GM18870 (cell line): ENCODE data around the gene TAOK2.
"Not testable (repeated sequence)": the region's sequence is repeated elsewhere in the genome, so short reads cannot be mapped to it uniquely, and the experiment has no call there.

Source experiments
- ATAC-seq: cut with Tn5 transposase; IDR thresholded peaks from one replicate; pipeline ENCODE4 v1.9.1; 2021; ENCODE audit warnings: moderate library complexity; ENCODE audit not compliant: unreplicated experiment

The TAOK2 gene

DNA sequence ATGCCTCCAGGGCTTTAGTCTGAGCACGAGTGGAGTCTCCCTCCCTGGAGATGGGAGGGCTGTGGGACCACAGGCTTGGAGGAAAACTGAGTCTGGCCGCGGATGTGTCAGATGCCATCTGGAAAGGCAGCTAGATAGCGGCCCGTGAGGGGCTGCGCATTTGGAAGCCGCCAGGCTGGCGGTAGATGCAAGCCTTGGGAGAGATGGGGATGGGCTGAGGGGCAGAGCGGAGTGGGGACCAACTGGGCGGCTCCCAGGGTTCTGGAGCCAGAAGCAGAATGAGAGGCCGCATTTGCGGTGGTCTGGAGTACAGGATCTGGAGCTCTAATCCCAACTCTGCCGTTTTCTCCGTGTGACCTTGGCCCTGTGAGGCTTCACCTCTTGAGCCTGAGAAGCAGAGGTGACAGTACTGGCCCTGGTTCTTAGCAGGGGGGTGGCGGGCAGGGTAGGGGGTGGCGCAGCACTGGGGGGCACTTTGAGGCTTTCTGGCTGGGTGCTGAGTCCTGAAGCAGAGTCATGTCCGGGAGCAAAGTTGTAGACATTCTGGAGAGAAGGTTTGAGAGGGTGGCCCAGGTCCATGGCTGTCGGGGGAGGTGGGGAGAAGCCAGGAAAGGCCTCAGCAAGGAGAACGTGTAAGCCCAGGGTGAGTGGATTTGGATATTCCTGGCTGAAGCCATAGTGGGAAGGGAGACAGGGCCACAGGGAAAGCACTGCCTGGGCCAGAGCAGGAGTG is 29.1 kb downstream of the TAOK2 start:
- no peak for ATAC-seq

DNA sequence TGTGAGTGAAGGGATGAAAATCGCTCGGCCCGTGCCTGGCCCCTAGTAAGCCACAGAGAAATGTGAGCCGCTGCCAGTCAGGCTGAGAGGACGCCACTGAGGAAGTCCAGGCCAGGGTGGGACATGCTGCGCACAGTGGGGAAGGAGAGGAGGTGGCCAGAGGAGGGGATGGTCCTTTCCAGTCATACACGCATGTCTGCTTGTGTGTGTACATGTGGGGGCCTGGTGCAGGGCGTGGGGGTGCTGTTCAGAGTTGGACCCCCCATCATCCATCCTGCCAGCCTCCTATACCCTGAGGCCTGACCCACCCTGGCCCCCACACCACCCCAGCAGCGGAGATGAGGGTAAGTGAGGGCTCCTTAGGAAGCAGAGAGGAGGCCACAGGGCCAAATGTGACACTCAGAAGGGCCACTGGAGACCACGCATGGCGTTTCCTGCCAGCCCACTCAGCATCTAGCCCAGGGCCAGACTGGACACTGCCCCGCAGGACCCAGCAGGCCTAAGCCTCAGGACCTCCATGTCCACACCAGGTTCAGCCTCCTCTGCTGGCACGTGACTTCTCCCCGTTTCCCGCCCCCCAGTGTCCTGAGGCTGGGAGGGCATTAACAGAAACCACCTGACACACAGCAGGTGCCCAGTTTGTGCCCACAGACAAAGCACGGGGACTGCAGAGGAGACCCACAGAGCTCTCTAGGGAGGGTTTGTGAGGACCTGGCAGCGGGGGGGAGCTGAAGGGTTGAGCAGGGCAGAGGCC is 30.2 kb downstream of the TAOK2 start:
- ATAC-seq: no peak

DNA sequence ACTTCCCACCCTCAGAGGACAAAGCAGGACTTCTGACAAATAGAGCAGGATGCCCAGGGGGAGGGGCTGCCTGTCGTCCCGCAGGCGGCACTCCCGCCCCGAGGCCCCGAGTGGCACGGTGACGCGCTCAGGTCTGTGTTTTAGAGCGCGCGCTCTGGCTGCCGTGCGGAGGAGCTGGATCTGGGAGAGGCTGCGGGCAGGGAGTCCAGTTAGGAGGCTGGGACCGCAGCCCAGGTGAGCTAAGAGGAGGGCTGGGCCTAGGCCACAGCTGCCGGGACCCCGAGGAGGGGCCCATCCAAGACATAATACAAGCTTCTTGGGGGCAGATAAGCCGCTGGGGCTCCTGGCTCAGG is 30.7 kb downstream of the TAOK2 start:
- no peak for ATAC-seq

DNA sequence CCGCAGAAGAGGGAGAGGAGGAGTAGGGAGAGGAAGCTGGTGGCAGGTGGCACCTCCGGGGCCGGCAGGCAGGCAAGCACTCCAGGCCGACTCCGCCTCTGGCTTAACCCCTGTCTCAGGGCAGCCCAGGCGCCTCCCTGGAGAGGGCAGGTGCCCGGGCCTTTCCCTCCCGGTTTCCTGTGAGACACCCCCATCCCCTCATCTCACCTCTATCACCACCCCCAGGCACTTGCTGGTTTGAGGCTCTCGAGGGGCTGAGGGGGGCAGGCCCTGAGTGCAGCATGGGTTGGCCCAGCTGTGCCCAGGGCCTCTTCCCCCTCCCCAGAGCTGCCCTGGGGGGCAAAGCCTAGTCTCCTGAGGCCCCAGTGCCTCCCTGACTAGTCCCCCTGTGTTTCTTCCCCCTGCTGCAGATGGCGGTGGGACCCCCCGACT is 31.2 kb downstream of the TAOK2 start:
- ATAC-seq: no peak

DNA sequence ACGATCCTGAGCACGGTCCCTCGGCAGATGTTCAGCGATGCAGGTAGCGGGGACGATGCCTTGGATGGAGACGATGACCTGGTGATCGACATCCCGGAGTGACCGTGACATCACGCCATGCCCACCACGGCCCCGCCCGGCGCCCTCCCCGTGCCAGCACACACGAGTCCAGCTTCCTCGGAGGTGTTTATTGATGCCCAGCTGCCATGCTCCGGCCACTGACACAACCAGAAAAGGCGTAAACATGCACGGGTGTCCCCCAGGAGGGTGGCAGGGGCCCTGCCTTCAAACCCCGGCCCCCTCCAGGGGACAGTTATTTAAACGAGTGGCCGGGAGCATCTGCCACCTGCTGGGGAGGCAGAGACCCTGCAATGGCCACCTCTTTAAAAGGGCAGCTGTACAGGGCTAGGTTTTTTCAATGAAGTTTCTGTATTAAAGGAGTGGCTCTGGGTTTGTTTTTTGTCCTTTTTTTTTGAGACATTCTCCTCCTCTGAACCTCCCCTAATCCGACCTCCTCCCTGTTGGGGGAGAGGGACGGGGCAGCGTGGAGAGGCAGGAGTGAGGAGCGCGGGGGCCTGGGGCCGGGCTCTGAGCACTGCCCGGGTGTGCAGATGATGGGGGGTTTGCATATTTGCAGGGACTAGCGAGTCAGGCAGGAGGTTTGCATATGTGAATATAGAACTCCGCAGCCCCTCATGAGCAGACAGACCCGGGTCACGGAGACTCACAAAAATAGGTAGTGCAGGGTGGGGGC is 31.9 kb downstream of the TAOK2 start:
- ATAC-seq: no peak

DNA sequence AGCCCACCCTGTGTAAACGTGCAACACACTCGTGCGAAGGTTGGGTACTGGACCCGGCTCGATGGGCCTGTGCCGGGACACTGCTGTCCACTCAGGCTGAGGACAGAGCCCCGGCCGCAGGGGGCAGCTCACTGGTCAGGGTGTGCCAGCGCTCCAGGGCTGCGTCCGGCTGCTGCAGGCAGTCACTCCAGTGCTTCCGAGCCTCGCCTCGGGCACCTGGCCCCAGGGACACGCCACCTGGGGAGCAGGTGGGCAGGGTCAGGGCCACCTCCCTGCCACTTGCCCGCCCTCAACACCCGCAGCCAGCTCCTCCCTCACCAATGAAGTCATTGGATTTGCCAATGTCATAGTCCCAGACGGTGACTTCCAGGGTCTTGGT is 32.4 kb downstream of the TAOK2 start:
- ATAC-seq: no peak

DNA sequence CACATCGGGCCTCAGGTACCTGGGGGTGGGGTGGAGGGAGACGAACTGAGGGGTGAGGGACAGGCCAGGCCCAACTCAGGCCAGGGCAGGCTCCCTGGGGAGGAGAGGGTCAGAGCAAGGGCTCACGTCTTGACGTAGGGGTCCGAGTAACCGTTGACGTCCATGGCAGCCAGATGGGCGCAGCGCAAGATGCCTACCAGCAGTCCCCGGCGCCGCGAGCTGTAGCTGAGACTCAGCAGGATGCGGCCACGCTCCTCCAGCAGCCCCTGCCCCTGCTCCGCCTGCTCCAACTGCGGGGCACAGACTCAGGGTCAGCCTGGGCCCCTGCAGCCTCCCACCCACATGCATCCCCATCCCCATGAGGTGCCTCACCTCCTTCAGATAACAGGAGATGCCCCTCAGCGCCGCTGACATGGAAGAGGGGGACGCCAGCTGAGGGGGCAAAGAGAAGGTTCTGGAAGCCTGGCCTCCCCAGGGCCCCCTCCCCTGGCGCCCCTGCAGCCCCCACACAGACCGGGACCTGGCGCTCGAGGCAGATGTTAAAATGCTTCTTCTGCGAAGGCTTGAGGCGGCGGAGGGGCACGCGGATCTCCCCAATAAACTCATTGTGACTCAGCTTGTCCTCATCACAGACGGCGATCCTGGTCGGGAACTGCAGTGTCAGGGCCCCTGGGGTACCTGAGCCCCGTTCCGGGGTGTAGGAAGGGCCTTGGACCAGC is 33.1 kb downstream of the TAOK2 start:
- ATAC-seq: no peak

DNA sequence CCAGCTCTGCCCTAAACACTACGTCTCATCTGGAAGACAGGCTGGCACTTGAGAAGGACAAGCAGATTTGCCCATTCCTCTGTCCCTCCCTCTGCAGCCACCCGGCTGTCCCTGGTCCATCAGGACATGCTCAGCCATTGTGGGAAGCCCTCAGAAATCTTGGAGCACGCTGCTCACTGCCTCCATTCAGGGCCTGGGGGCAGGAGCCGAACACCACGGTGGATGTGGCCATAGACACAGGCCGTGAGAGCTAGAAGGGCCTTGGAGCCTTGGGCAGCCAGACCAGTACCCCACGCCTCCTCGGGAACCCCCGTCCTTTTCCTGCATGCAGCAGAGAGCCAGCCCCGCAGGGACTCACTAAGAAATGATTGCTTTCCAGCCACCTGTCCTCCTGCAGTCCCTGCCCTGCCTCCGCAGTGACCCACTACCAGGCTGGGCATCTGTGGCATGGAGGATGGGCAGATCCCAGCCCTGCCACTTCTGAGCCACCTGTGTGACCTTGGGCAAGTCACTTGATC is 33.8 kb downstream of the TAOK2 start:
- ATAC-seq: no peak

DNA sequence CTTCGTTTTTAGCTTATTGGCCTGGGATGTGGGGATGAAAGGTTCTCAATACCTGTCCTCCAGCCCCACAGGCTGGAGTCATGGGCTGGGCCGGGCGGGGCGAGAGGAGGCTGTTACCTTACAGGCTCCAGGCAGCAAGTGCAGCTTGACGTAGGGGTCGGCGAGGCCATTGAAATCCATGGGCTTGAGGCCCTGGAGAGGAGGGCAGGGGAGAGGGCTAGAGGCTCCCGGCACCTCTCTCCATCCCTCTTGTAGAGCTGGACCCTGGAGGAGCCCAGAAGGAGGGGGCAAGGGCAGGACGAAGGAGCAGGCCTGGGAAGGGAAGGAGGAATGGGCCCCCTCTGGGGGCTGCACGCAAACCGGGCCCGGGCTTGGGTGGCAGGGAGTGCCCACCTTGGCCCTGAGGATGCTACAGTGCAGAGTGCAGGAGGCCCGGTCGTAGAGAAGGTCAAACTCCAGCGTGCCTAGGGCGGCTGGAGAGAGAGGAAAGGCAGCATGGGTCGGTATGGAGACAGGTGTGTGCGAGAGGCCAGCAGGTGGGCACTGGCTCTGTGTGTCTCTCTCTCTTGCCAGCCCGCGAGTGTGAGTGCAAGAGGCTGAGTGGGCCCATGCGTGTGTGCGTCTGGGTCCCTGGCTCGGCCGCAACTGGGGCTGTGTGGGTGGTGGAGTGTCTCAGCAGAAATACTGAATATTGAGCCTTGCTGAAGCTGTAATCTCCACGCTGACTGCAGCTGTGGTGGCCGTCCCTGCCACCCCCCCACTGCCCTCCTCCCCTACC is 35.6 kb downstream of the TAOK2 start:
- ATAC-seq: no peak

DNA sequence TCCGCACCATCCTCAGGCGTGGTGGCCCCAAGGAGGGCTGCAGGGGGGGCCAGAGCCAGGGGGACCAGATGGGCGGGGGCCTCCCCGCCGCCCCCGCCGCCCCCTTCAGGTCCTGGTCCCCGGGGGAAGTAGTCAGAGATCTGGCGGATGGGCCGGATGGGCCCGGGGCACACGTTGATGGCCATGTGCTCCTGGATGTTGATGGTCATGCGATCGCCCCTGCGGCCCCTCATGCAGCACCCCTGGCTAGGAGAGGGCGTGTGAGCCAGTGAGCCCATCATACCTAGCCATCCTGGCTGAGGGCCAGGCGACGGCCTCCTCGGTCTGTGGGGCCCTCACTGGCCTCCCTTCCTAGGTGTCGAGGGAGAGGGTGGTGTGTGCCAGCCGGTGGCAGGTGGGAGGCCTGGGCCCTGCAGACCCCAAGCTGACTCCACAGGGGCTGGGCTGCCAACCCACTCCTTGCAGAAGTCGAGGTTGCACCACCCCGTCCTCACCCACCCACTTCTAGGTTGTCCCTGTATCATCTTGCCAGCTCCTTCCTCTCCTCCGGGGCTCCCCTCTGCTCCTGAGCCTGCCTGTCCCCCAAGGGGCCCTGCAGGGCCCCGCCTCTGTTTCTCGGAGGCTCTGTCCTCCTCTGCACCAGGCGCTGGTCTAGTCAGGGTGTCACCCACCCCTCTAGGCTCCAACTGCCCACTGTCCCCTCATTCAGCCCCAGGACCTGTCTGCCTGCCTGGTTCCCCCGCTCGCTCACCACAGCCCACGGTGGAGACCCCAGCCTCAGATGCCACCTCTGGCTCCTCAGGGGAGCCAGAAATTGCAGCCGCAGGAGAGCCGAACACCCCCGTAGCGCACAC is 36.5 kb downstream of the TAOK2 start:
- ATAC-seq: no peak

DNA sequence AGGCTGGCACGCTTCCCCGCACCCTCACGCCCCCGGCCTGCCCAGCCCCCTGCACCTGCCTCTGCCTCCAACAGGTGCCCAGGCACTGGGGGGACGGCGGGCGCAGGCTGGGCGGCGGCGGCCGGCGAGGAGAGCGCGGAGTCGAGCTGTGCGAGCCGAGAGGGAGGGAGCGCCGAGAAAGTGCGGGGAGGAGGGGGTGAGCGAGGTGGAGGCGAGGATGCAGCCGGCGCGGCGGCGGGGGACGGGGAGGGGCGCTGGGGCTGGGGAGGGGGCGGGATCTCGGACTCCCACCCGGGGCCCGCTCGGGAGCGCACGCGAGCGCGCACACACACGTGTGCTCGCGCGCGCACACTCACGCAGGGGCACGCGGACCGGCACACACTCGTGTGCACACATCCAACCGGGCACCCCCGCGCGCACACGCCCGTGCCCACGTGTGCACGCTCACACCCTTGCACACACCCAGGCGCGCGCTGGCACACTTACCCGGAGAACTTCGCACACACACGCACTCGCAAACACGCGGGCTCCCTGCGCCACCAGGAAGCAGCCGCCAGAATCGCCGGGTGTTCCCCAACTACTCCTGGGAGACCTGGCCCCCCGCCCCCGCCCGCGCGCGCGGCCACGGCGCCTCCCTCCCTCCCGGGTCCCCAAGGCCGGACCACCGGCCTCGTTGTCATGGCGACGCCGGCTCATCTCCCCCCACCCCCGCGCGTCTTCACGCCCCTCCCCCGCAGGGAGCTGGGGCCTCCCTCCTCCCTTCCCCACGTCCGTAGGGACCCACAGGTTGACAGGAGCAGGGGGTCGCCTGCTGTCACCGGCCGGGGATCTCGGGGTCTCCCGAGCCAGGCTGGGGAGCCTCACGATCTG is 37.4 kb downstream of the TAOK2 start, which contains the start of gene DOC2A:
Gene DOC2A (minus strand): TSS at position 184 of the 870 bp plus-strand sequence. CDS start 805 bp downstream, outside the sequence.
- no peak for ATAC-seq

DNA sequence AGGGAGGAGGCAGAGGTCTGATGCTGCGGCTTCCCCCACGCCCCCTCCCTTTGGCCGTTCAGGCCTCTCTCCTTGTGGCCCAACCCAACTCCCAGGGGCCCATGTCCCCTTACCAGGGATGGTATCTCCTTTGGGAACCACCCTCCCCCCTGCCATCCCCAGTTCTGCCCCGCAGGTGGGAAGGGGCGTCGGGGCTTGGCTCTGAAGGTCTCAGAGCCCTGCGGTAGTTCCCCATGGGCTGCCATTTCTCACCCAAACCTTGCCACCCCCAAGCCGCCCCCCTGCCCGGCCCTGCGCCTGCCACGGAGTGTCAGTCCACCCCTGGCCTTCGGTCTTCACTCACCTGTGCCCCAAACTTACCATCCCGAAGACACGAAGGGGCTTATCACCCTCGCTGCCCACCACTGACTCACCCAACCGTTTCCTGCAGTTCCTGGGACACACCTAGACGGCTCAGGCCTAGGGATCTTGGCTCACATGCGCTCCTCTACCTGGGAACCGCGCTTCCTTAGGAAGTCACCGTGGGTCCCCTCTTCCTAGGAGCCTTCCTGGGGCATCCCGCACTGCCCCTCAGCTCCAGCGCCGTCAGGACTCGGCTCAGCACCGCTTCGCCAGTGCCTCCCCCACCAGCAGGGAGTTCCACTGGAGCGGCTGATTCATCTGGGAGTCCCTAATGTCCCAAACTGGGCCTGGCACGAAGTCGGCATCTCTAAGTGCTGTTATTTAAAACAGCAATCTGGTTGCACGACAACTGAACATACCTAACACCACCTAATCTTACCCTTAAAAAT is 38.2 kb downstream of the TAOK2 start:
- ATAC-seq: no peak

DNA sequence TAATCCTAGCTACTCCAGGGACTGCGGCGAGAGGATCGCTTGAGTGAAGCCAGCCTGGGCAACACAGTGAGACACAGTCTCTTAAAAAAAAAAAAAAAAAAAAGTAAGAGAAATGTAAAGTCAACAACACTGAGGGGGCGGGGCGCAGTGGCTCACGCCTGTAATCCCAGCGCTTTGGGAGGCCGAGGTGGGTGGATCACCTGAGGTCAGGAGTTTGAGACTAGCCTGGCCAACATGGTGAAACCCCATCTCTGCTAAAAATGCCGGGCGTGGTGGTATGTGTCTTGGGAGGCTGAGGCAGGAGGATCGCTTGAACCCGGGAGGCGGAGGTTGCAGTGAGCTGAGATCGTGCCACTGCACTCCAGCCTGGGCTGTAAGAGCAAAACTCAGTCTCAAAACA is 38.9 kb downstream of the TAOK2 start:
- not testable (repeated sequence) for ATAC-seq

DNA sequence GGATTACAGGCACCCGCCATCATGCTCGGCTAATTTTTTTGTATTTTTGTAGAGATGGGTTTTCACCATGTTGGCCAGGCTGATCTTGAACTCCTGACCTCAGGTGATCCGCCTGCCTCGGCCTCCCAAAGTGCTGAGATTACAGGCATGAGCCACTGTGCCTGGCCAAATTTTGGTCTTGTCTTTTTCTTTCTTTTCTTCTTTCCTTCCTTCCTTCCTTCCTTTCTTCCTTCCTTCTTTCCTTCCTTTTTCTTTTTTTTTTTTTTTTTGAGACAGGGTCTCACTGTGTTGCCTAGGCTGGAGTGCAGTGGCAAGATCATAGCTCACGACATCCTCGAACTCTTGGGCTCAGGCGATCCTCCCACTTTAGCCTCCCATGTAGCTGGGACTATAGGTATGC is 41.8 kb downstream of the TAOK2 start:
- not testable (repeated sequence) for ATAC-seq

DNA sequence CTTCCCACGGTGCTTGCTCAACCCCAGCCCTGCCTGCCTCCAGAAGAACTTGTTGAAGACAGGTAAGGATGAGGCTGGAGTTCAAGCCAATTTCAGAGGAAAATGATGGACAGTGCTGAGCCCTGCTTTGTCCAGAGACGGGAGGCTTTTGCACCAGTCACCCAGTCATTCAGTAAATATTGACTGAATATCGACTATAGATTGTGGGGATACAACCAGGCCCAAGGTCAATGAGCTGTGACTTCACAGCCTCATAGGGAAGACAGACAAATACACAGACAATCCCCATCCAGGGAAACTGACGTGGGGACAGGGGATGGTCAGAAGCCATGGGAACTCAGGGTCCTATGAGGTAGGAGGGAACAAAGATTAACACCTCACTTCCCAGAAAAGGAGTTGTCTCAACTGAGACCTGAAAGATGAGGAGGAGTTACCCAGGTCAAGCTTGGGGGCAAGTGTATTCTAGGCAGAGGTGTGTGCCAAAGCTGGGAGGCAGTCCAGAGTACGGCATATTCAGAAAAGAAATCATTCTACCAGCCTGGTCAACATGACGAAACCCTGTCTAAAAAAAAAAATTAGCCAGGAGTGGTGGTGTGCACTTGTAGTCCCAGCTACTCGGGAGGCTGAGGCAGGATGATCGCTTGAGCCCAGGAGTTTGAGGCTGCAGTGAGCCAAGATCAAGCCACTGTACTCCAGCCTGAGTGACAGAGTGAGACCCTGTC is 43.0 kb downstream of the TAOK2 start:
- no peak for ATAC-seq

DNA sequence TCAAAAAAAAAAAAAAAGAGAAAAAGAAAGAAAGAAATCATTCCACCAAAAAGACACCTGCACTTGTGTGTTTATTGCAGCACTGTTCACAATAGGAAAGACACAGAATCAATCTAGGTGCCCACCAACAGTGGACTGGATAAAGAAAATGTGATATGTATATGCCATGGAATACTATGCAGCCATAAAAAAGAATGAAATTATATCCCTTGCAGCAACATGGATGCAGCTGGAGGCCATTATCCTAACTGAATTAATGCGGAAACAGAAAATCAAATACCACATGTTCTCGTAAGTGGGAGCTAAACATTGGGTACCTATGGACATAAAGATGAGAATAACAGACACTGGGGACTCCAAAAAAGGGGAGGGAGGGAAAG is 43.6 kb downstream of the TAOK2 start:
- no peak for ATAC-seq

DNA sequence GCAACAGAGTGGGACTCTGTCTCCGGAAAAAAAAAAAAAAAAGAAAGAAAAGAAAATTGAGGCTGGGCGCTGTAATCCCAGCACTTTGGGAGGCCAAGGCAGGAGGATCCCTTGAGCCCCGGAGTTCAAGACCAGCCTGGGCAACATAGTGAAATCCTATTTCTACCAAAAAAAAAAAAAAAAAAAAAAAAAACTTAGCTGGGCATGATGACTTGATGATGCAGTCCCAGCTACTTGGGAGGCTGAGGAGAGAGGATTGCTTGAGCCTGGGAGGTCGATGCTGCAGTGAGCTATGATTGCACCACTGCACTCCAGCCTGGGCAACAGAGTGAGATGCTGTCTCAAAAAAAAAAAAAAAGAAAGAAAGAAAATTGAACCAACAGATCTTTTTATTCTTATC is 44.3 kb downstream of the TAOK2 start:
- ATAC-seq: not testable (repeated sequence)
